Measurements from ENCODE around the gene MAOB. TPM values are rescaled to one million over a fixed set of nuclear protein-coding genes. Genes with fewer than 3 reads are reported as not detected.

The MAOB gene
- total and polyA plus RNA-seq, 2 donors = 12.3 to 60.3 TPM

- 66% methylated on average over 2 of the region's 2 CpGs for WGBS
- Histone ChIP-seq H3K27ac (ENCODE audit: low read depth) (no peak overlapping the region), H3K36me3 (ENCODE audit: insufficient read depth) (no peaks in the 10 kb centered on the region), H3K4me1 (ENCODE audit: insufficient read depth) (no peaks in the 10 kb centered on the region), H3K4me3 (ENCODE audit: low read depth, low read length) (no peak overlapping the region)
- DNase-seq (ENCODE audit: extremely low spot score) = no peak
Observed at GRCh38 chrX:43845776-43846175, 36.5 kb downstream of the MAOB start.

DNA sequence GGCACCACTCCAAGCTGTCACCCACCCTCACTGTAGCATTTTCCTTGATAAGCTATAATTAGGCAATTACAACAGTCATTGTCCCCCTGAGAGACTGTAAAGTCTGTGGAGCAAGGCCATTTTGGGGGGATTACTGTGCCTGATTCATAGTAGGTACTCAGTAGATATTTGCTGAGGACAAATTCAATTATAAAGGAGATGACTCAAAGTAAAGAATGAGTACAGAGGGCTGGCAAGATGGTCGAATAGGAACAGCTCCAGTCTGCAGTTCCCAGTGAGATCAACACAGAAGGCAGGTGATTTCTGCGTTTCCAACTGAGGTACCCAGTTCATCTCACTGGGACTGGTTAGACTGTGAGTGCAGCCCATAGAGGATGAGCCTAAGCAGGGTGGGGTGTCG, 42.0 kb downstream of the MAOB start:
- Histone ChIP-seq H3K36me3 (ENCODE audit: insufficient read depth) (no peaks in the 10 kb centered on the region), H3K27ac (ENCODE audit: low read depth) (no peak overlapping the region), H3K4me1 (ENCODE audit: insufficient read depth) (no peaks in the 10 kb centered on the region), H3K4me3 (ENCODE audit: low read depth, low read length) (no peak overlapping the region)
- WGBS = 93% methylated on average over 3 of the region's 3 CpGs
- DNase-seq (ENCODE audit: extremely low spot score) = no peak

DNA sequence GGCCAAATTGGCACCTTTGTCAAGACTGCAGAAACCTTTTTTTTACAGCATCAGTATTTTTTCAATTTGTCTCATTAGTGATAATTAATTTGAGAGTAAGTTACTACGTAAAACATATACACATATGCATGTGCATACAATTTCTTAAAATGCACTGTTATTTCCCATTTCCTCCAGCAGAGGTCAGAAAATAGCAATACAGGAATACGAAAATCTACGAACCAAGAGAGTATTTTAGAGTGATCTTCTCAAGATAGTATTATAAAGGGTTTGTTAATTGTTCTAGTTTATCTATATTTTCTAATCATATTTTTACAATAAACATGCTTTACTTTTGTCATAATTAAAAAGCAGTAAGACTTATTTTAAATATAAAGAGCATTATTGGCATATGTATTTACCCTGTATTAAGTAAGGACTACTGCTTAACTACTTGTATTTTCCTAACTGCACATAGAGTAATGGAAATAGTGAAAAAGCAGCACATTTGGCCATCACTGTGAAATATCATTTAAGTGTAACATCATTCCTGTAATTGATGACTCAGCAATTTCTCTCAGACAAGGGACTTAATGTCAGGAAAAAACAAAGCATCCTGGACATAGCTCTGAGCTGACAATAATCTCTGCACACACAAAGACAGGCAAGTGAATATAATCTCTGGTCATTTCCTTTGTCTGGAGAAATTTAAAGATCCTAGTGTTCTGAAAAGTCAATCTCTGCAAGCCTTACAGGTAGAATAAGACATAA, 45.6 kb downstream of the MAOB start:
- no peak for DNase-seq (ENCODE audit: extremely low spot score)
- WGBS = 28% methylated on average over 3 of the region's 3 CpGs
- no peak overlapping the region for H3K4me3 ChIP-seq (ENCODE audit: low read depth, low read length)
- no peaks in the 10 kb centered on the region for H3K4me1 ChIP-seq (ENCODE audit: insufficient read depth)
- H3K36me3 ChIP-seq (ENCODE audit: insufficient read depth) = no peaks in the 10 kb centered on the region
- no peak overlapping the region for H3K27ac ChIP-seq (ENCODE audit: low read depth)

- Histone ChIP-seq H3K4me1 (ENCODE audit: insufficient read depth) (no peaks in the 10 kb centered on the region), H3K36me3 (ENCODE audit: insufficient read depth) (no peaks in the 10 kb centered on the region), H3K4me3 (ENCODE audit: low read depth, low read length) (no peak overlapping the region), H3K27ac (ENCODE audit: low read depth) (no peak overlapping the region)
- WGBS = 90% methylated on average over 1 of the region's 1 CpG
- no peak for DNase-seq (ENCODE audit: extremely low spot score)
Observed at GRCh38 chrX:43835559-43835958, 46.7 kb downstream of the MAOB start.

GRCh38 chrX:43827791-43828190, 54.5 kb downstream of the MAOB start:
- no peak for DNase-seq (ENCODE audit: extremely low spot score)
- no peaks in the 10 kb centered on the region for H3K36me3 ChIP-seq (ENCODE audit: insufficient read depth)
- no peaks in the 10 kb centered on the region for H3K4me1 ChIP-seq (ENCODE audit: insufficient read depth)
- H3K4me3 ChIP-seq (ENCODE audit: low read depth, low read length) = no peak overlapping the region
- no peak overlapping the region for H3K27ac ChIP-seq (ENCODE audit: low read depth)

DNA sequence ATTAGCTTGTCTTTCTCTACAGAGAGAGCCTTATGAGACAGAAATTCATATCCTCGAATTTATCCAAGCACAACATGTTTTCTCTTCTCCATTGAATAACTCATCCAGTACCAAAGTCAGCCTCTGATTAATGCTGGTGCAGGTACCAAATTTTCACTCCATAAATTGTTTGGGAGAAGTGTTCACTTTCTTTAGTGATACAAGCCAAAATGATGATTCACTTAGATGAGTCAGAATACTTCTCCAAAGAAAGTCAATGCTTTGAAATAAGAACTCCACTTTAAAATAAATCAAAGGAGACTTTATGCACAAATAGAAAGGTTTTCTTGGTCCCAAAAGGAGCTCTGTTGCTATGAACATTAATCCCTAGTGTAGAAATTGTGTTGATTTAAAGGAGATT, 60.2 kb downstream of the MAOB start:
- WGBS = 20% methylated on average over 1 of the region's 1 CpG
- no peak overlapping the region for H3K4me3 ChIP-seq (ENCODE audit: low read depth, low read length)
- no peak for DNase-seq (ENCODE audit: extremely low spot score)
- no peaks in the 10 kb centered on the region for H3K4me1 ChIP-seq (ENCODE audit: insufficient read depth)
- no peak overlapping the region for H3K27ac ChIP-seq (ENCODE audit: low read depth)
- no peaks in the 10 kb centered on the region for H3K36me3 ChIP-seq (ENCODE audit: insufficient read depth)

DNA sequence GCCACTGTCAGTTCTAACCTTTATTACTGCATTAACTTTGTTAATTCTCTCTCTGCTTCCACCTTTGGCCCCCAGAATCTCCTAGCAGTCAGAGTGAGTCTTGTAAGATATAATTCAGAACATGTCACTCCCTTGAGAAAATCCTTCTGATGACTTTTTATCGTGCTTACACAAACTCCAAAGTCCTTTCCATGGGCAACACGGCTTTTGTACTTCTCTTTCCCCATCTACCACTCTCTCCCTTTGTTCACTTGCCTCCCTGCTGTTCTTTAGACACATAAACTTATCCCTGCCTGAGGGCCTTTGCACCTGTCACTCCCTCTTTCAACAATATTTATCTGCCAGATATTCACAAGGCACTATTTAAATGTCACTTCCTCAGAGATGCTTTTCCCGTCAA, 64.8 kb downstream of the MAOB start:
- no peak for DNase-seq (ENCODE audit: extremely low spot score)
- H3K27ac ChIP-seq (ENCODE audit: low read depth) = no peak overlapping the region
- H3K36me3 ChIP-seq (ENCODE audit: insufficient read depth) = no peaks in the 10 kb centered on the region
- H3K4me1 ChIP-seq (ENCODE audit: insufficient read depth) = no peaks in the 10 kb centered on the region
- no peak overlapping the region for H3K4me3 ChIP-seq (ENCODE audit: low read depth, low read length)
- WGBS = 91% methylated on average over 3 of the region's 3 CpGs

DNA sequence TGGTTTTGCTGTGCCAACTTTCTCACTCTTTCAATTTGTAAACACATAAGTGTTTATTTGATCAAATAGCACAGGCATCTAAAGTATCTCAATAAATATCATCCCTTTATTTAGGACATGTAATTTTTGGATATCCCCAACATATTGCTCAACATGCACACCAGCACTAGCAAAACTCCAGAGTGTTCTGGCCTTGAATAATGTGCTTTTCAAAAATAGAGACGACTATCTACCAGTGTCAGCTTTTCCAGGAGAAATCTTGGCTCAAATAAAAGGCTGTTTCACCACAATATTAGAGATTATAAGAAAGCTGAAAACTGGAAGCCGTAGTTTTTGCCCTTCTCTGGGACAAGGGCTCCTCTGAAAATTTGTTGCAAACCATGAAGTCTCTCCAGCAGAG, 67.0 kb downstream of the MAOB start:
- WGBS = 50% methylated on average over 2 of the region's 2 CpGs
- Histone ChIP-seq H3K36me3 (ENCODE audit: insufficient read depth) (no peaks in the 10 kb centered on the region), H3K27ac (ENCODE audit: low read depth) (no peak overlapping the region)

DNA sequence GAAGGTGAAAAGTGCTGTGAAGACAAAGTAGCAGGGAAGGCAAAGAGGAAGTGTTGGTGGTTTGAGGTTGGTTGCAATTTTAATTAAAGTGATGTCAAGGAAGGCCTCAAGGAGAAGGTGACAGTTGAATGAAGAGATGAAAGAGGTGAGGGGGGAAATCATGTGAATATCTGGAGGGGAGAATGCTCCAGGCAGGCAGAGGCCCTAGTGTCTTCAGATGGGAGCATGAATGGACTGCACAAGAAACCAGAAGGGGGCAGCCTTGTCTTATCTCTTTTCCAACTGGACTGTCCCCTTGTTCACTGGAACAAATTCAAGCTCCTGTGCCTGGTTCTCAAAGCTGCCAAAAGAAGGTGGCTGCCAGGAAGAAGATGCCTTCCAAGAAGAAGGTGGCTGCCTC, 68.4 kb downstream of the MAOB start:
- no peaks in the 10 kb centered on the region for H3K4me1 ChIP-seq (ENCODE audit: insufficient read depth)
- no peak overlapping the region for H3K4me3 ChIP-seq (ENCODE audit: low read depth, low read length)
- no peak overlapping the region for H3K27ac ChIP-seq (ENCODE audit: low read depth)
- DNase-seq (ENCODE audit: extremely low spot score) = no peak
- H3K36me3 ChIP-seq (ENCODE audit: insufficient read depth) = no peaks in the 10 kb centered on the region

More for the DNA sequence above, 67.0 kb downstream of the MAOB start:
- Histone ChIP-seq H3K4me1 (ENCODE audit: insufficient read depth) (no peaks in the 10 kb centered on the region), H3K4me3 (ENCODE audit: low read depth, low read length) (no peak overlapping the region)
- DNase-seq (ENCODE audit: extremely low spot score) = no peak

DNA sequence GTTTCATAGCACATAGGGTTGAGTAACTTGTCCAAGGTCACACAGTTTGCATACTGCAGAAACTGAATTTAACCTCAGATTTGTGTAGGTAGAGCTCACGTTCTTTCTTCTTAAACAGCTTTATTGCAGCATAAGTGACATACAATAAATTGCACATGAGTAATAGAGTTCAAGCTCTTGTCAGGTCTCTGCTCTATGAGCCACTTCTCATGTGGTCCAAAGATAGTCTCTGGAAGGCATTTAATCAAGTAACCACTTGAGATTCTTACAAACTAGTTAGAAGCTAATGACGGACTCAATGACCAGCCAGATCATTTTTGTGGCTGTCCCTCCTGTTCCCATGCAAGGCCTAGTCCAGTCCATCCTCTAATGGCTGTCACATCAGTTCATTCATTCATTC, 68.9 kb downstream of the MAOB start:
- H3K36me3 ChIP-seq (ENCODE audit: insufficient read depth) = no peaks in the 10 kb centered on the region
- DNase-seq (ENCODE audit: extremely low spot score) = no peak
- WGBS = 96% methylated on average over 2 of the region's 2 CpGs

GRCh38 chrX:43809463-43809862, 72.8 kb downstream of the MAOB start:
- DNase-seq (ENCODE audit: extremely low spot score) = no peak
- H3K4me3 ChIP-seq (ENCODE audit: low read depth, low read length) = no peak overlapping the region
- H3K36me3 ChIP-seq (ENCODE audit: insufficient read depth) = no peaks in the 10 kb centered on the region
- no peak overlapping the region for H3K27ac ChIP-seq (ENCODE audit: low read depth)
- H3K4me1 ChIP-seq (ENCODE audit: insufficient read depth) = no peaks in the 10 kb centered on the region

More for the DNA sequence above, 68.9 kb downstream of the MAOB start:
- Histone ChIP-seq H3K27ac (ENCODE audit: low read depth) (no peak overlapping the region), H3K4me1 (ENCODE audit: insufficient read depth) (no peaks in the 10 kb centered on the region), H3K4me3 (ENCODE audit: low read depth, low read length) (no peak overlapping the region)

GRCh38 chrX:43808231-43808630, 74.0 kb downstream of the MAOB start:
- Histone ChIP-seq H3K4me1 (ENCODE audit: insufficient read depth) (no peaks in the 10 kb centered on the region), H3K27ac (ENCODE audit: low read depth) (no peak overlapping the region), H3K36me3 (ENCODE audit: insufficient read depth) (no peaks in the 10 kb centered on the region), H3K4me3 (ENCODE audit: low read depth, low read length) (no peak overlapping the region)
- DNase-seq (ENCODE audit: extremely low spot score) = no peak

GRCh38 chrX:43805579-43805978, 76.7 kb downstream of the MAOB start:
- H3K4me1 ChIP-seq (ENCODE audit: insufficient read depth) = no peaks in the 10 kb centered on the region
- no peak overlapping the region for H3K27ac ChIP-seq (ENCODE audit: low read depth)
- H3K36me3 ChIP-seq (ENCODE audit: insufficient read depth) = no peaks in the 10 kb centered on the region
- 80% methylated on average over 2 of the region's 2 CpGs for WGBS
- no peak overlapping the region for H3K4me3 ChIP-seq (ENCODE audit: low read depth, low read length)
- DNase-seq (ENCODE audit: extremely low spot score) = no peak

DNA sequence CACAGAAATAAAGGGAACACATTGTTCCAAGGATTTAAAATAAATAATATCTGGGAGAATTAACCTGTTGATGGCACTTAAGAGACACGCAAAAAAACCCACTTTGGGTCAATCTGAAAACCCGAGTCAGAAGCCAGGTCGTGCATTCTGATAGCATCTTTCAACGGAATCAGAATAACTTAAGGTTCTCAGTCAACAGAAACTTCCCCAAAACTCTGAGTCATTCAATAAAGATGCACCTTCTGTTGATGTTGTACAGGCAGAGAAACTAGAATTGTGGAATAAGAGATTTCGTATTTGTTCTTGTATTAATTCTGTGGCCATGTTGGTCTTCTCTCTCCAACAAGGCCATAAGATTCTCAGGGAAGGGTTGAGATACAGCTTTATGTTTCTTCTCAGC, 78.2 kb downstream of the MAOB start:
- Histone ChIP-seq H3K27ac (ENCODE audit: low read depth) (no peak overlapping the region), H3K4me3 (ENCODE audit: low read depth, low read length) (no peak overlapping the region), H3K36me3 (ENCODE audit: insufficient read depth) (no peaks in the 10 kb centered on the region), H3K4me1 (ENCODE audit: insufficient read depth) (no peaks in the 10 kb centered on the region)
- DNase-seq (ENCODE audit: extremely low spot score) = no peak
- WGBS = 88% methylated on average over 5 of the region's 5 CpGs
